Adrenal gland (tissue), 5 donors: ENCODE results near the gene SFRP4.

Source experiments
- CTCF ChIP-seq, 6 experiments: fragments of 450-650 bp in 4 of 6; fragments of 200-600 bp in 2 of 6; sonication (generic) in 1 of 6; IDR thresholded peaks; 1 replicate in 5 of 6; 2 replicates in 1 of 6; pipeline versions ENCODE4 v1.5.1 to v1.8.0; 2016 to 2021; ENCODE audit warnings: antibody characterized with exemption in 6 of 6, mild to moderate bottlenecking in 2 of 6, moderate library complexity in 1 of 6
- POLR2A ChIP-seq, 2 donors: fragments of 450-650 bp; IDR thresholded peaks; one replicate each; pipeline ENCODE4 v1.6.1; 2017; ENCODE audit warnings: antibody characterized with exemption in 2 of 2, mild to moderate bottlenecking in 2 of 2, moderate library complexity in 1 of 2
- donor health status: DM: no; HTN: no; CAD: no.

- TF ChIP-seq CTCF (IDR thresholded peaks at IDR 0.05) (no peak), POLR2A (IDR thresholded peaks at IDR 0.05) (no peak)
Measured at GRCh38 chr7:37930226-37930948, 13.8 kb upstream of the SFRP4 start.
